GM12892 (cell line): ENCODE results near the gene CADM1.

Experiments
- POLR2A ChIP-seq: IDR thresholded peaks from 2 replicates; pipeline ENCODE4 v1.6.1; 2011; ENCODE audit warnings: low read depth, low read length, control low read depth
- POLR2AphosphoS5 ChIP-seq: IDR thresholded peaks from 2 replicates; pipeline ENCODE4 v1.6.1; 2011; ENCODE audit warnings: low read depth, low read length, control low read depth
- TAF1 ChIP-seq: IDR thresholded peaks from 2 replicates; pipeline ENCODE4 v1.6.1; 2011; ENCODE audit warnings: low read depth, mild to moderate bottlenecking, control low read depth, low read length, borderline replicate concordance

GRCh38 chr11:115527534-115528125 lies 23.4 kb upstream of the CADM1 start:
- TF ChIP-seq POLR2AphosphoS5 (no peak), POLR2A (no peak), TAF1 (no peak)
